Stimulated activated CD4-positive, alpha-beta T cell treated with anti-CD3 and anti-CD28 coated beads, Interleukin-15, amount 100 ng/mL, for 24 hours (primary cell): ENCODE results near the gene ZCCHC14.

Experiments used
- DNase-seq: peaks from one replicate; pipeline ENCODE4 v3.0.0-alpha.2; 2020

ZCCHC14 gene

GRCh38 chr16:87424266-87424665 is 68.6 kb downstream of the ZCCHC14 start:
- DNase-seq: no peak

GRCh38 chr16:87423429-87423828 is 69.4 kb downstream of the ZCCHC14 start:
- no peak for DNase-seq

GRCh38 chr16:87422106-87422505 is 70.7 kb downstream of the ZCCHC14 start:
- no peak for DNase-seq

- DNase-seq: no peak
These were observed 71.6 kb downstream of the ZCCHC14 start for GRCh38 chr16:87421003-87421912.

GRCh38 chr16:87420026-87421002 is 72.5 kb downstream of the ZCCHC14 start:
- DNase-seq: no peak

GRCh38 chr16:87418644-87419043 is 74.2 kb downstream of the ZCCHC14 start:
- no peak for DNase-seq

GRCh38 chr16:87418216-87418615 is 74.6 kb downstream of the ZCCHC14 start:
- DNase-seq: no peak

- no peak for DNase-seq
These were observed 75.3 kb downstream of the ZCCHC14 start for GRCh38 chr16:87417528-87417910.

- DNase-seq: peak; percentile 49
These were observed 75.8 kb downstream of the ZCCHC14 start for GRCh38 chr16:87416826-87417527.

- DNase-seq: no peak
These were observed 77.4 kb downstream of the ZCCHC14 start for GRCh38 chr16:87415441-87415840.

- DNase-seq: no peak
These were observed 78.6 kb downstream of the ZCCHC14 start for GRCh38 chr16:87414251-87414680.

GRCh38 chr16:87412996-87413421 is 79.8 kb downstream of the ZCCHC14 start:
- no peak for DNase-seq

GRCh38 chr16:87412371-87412995 is 80.3 kb downstream of the ZCCHC14 start:
- DNase-seq: no peak

- no peak for DNase-seq
These were observed 81.2 kb downstream of the ZCCHC14 start for GRCh38 chr16:87411375-87412271.

- DNase-seq: no peak
These were observed 81.9 kb downstream of the ZCCHC14 start for GRCh38 chr16:87410968-87411367.

GRCh38 chr16:87410530-87410929 is 82.3 kb downstream of the ZCCHC14 start:
- DNase-seq: no peak

- DNase-seq: no peak
These were observed 83.0 kb downstream of the ZCCHC14 start for GRCh38 chr16:87409781-87410180.

GRCh38 chr16:87409153-87409552 is 83.7 kb downstream of the ZCCHC14 start:
- no peak for DNase-seq

GRCh38 chr16:87407511-87408112 is 85.2 kb downstream of the ZCCHC14 start:
- no peak for DNase-seq

- DNase-seq: no peak
These were observed 86.2 kb downstream of the ZCCHC14 start for GRCh38 chr16:87406495-87407088.
